HEK293 (cell line): ENCODE data around the gene PPARG.
A peak's percentile ranks its signal among the peaks of the same experiment; 100 is the strongest.

Source experiments
- CTCF ChIA-PET: fragments of 350-600 bp; formaldehyde crosslinking; extraction: SDS; loops from one replicate; lab custom pipeline; 2021; ENCODE audit warnings: antibody characterized with exemption; lab: Yijun Ruan, JAX
- POLR2A ChIA-PET: fragments of 300-600 bp; formaldehyde crosslinking; extraction: SDS; loops from one replicate; lab custom pipeline; 2020; ENCODE audit warnings: antibody characterized with exemption, inconsistent platforms; lab: Yijun Ruan, JAX
- H3K27ac ChIP-seq: fragments of 200-500 bp; sonication (Bioruptor generic); 2 replicates; pipeline ENCODE4 v1.5.1; 2014; ENCODE audit warnings: low read depth, low read length, control low read depth, inconsistent platforms; ENCODE audit errors: extremely low read depth
- H3K36me3 ChIP-seq, 2 experiments: fragments of 200-500 bp in 1 of 2; sonication (Bioruptor generic) in 1 of 2; 1 replicate in 1 of 2; 2 replicates in 1 of 2; pipeline ENCODE4 v1.5.1; 2014 to 2017; ENCODE audit warnings: inconsistent platforms in 2 of 2, low read length in 2 of 2; ENCODE audit not compliant: control insufficient read depth in 2 of 2, insufficient read depth in 1 of 2
- H3K4me1 ChIP-seq: fragments of 200-500 bp; sonication (Bioruptor generic); 2 replicates; pipeline ENCODE4 v1.5.1; 2014; ENCODE audit warnings: mild to moderate bottlenecking, low read length, inconsistent platforms; ENCODE audit not compliant: control insufficient read depth, insufficient read depth
- H3K4me3 ChIP-seq: 2 replicates; pipeline ENCODE4 v1.5.1; 2011; ENCODE audit warnings: low read depth, mild to moderate bottlenecking, control low read depth, low read length, moderate library complexity
- H3K9me3 ChIP-seq: fragments of 200-500 bp; sonication (Bioruptor generic); 2 replicates; pipeline ENCODE4 v1.5.1; 2014; ENCODE audit warnings: low read depth, low read length, inconsistent platforms; ENCODE audit not compliant: control insufficient read depth, insufficient read depth
- GFI1B ChIP-seq: fragments of 450-650 bp; formaldehyde crosslinking; IDR thresholded peaks from 2 replicates; pipeline ENCODE4 v1.5.1; 2016; ENCODE audit warnings: missing biosample characterization, missing genetic modification characterization
- KLF7 ChIP-seq: fragments of 450-650 bp; formaldehyde crosslinking; IDR thresholded peaks from 2 replicates; pipeline ENCODE4 v1.5.1; 2016; ENCODE audit warnings: missing biosample characterization, missing genetic modification characterization, borderline replicate concordance
- MZF1 ChIP-seq: fragments of 450-650 bp; formaldehyde crosslinking; IDR thresholded peaks from 2 replicates; pipeline ENCODE4 v1.5.1; 2017; ENCODE audit warnings: missing biosample characterization, missing genetic modification characterization, borderline replicate concordance
- REPIN1 ChIP-seq: fragments of 450-650 bp; formaldehyde crosslinking; IDR thresholded peaks from 2 replicates; pipeline ENCODE4 v1.5.1; 2017; ENCODE audit warnings: missing biosample characterization, missing genetic modification characterization, low read depth
- SCRT1 ChIP-seq: fragments of 450-650 bp; formaldehyde crosslinking; IDR thresholded peaks from 2 replicates; pipeline ENCODE4 v1.5.1; 2016; ENCODE audit warnings: missing biosample characterization, missing genetic modification characterization, borderline replicate concordance
- SETDB1 ChIP-seq: IDR thresholded peaks from one replicate; pipeline ENCODE4 v1.6.1; 2017; ENCODE audit warnings: mild to moderate bottlenecking, low read length, moderate library complexity, mixed read lengths; ENCODE audit not compliant: insufficient read length
- SP2 ChIP-seq: fragments of 450-650 bp; formaldehyde crosslinking; IDR thresholded peaks from 2 replicates; pipeline ENCODE4 v1.5.1; 2016; ENCODE audit warnings: missing biosample characterization, missing genetic modification characterization
- ZBTB17 ChIP-seq: fragments of 450-650 bp; formaldehyde crosslinking; IDR thresholded peaks from 2 replicates; pipeline ENCODE4 v1.5.1; 2016; ENCODE audit warnings: missing biosample characterization, missing genetic modification characterization
- ZBTB20 ChIP-seq: fragments of 450-650 bp; formaldehyde crosslinking; IDR thresholded peaks from 2 replicates; pipeline ENCODE4 v1.5.1; 2016; ENCODE audit warnings: missing biosample characterization, missing genetic modification characterization
- ZBTB8A ChIP-seq: fragments of 450-650 bp; formaldehyde crosslinking; IDR thresholded peaks from 2 replicates; pipeline ENCODE4 v1.5.1; 2016; ENCODE audit warnings: missing biosample characterization, missing genetic modification characterization
- ZIC2 ChIP-seq: fragments of 450-650 bp; formaldehyde crosslinking; IDR thresholded peaks from 2 replicates; pipeline ENCODE4 v1.5.1; 2016; ENCODE audit warnings: missing biosample characterization, missing genetic modification characterization
- ZNF169 ChIP-seq: fragments of 450-650 bp; formaldehyde crosslinking; IDR thresholded peaks from 2 replicates; pipeline ENCODE4 v1.5.1; 2016; ENCODE audit warnings: missing biosample characterization, missing genetic modification characterization
- ZNF19 ChIP-seq: fragments of 450-650 bp; formaldehyde crosslinking; IDR thresholded peaks from 2 replicates; pipeline ENCODE4; 2016; ENCODE audit warnings: missing biosample characterization, missing genetic modification characterization, low read depth
- ZNF24 ChIP-seq: fragments of 450-650 bp; formaldehyde crosslinking; IDR thresholded peaks from 2 replicates; pipeline ENCODE4 v1.5.1; 2016; ENCODE audit warnings: missing biosample characterization, missing genetic modification characterization
- ZNF274 ChIP-seq, 2 experiments: fragments of 200-500 bp in 1 of 2; fragments of 450-650 bp in 1 of 2; sonication (Bioruptor generic) in 1 of 2; formaldehyde crosslinking in 1 of 2; IDR thresholded peaks; 2 replicates each; pipeline versions ENCODE4 v1.5.1 to v1.6.1; 2014 to 2016; ENCODE audit warnings: borderline replicate concordance in 1 of 2, inconsistent platforms in 1 of 2, low read length in 1 of 2, missing biosample characterization in 1 of 2, missing genetic modification characterization in 1 of 2
- ZNF37A ChIP-seq: fragments of 450-650 bp; IDR thresholded peaks from 2 replicates; pipeline ENCODE4 v1.5.1; 2018; ENCODE audit warnings: missing biosample characterization, missing genetic modification characterization
- ZNF416 ChIP-seq: fragments of 450-650 bp; formaldehyde crosslinking; IDR thresholded peaks from 2 replicates; pipeline ENCODE4 v1.5.1; 2016; ENCODE audit warnings: missing biosample characterization, missing genetic modification characterization
- ZNF423 ChIP-seq: fragments of 450-650 bp; formaldehyde crosslinking; IDR thresholded peaks from 2 replicates; pipeline ENCODE4 v1.5.1; 2016; ENCODE audit warnings: missing biosample characterization, missing genetic modification characterization
- ZNF514 ChIP-seq: fragments of 450-650 bp; formaldehyde crosslinking; IDR thresholded peaks from 2 replicates; pipeline ENCODE4 v1.5.1; 2016; ENCODE audit warnings: missing biosample characterization, missing genetic modification characterization
- ZNF530 ChIP-seq: fragments of 450-650 bp; formaldehyde crosslinking; IDR thresholded peaks from 2 replicates; pipeline ENCODE4 v1.5.1; 2016; ENCODE audit warnings: low read depth, missing biosample characterization, missing genetic modification characterization
- ZNF600 ChIP-seq: fragments of 450-650 bp; formaldehyde crosslinking; IDR thresholded peaks from 2 replicates; pipeline ENCODE4 v1.5.1; 2016; ENCODE audit warnings: missing biosample characterization, missing genetic modification characterization
- ZNF624 ChIP-seq: fragments of 450-650 bp; formaldehyde crosslinking; IDR thresholded peaks from 2 replicates; pipeline ENCODE4 v1.5.1; 2017; ENCODE audit warnings: missing biosample characterization, missing genetic modification characterization
- ZNF707 ChIP-seq: fragments of 450-650 bp; formaldehyde crosslinking; IDR thresholded peaks from 2 replicates; pipeline ENCODE4 v1.5.1; 2016; ENCODE audit warnings: missing biosample characterization, missing genetic modification characterization
- TF ChIP-seq, protein P1 (sequence below): fragments of 450-650 bp; formaldehyde crosslinking; IDR thresholded peaks from 2 replicates; pipeline ENCODE4 v1.5.1; 2017; ENCODE audit warnings: missing biosample characterization, mild to moderate bottlenecking, missing genetic modification characterization, moderate library complexity
- TF ChIP-seq, protein P2 (sequence below): fragments of 450-650 bp; formaldehyde crosslinking; IDR thresholded peaks from 2 replicates; pipeline ENCODE4 v1.5.1; 2017; ENCODE audit warnings: missing biosample characterization, missing genetic modification characterization
- TF ChIP-seq, protein P3 (sequence below): fragments of 450-650 bp; formaldehyde crosslinking; IDR thresholded peaks from 2 replicates; pipeline ENCODE4 v1.5.1; 2016; ENCODE audit warnings: missing biosample characterization, missing genetic modification characterization
- TF ChIP-seq, protein P4 (sequence below): fragments of 450-650 bp; formaldehyde crosslinking; IDR thresholded peaks from 2 replicates; pipeline ENCODE4 v1.5.1; 2016; ENCODE audit warnings: missing biosample characterization, missing genetic modification characterization, low read depth
- TF ChIP-seq, protein P5 (sequence below): fragments of 450-650 bp; formaldehyde crosslinking; IDR thresholded peaks from 2 replicates; pipeline ENCODE4 v1.5.1; 2016; ENCODE audit warnings: missing biosample characterization, missing genetic modification characterization

Gene PPARG

DNA sequence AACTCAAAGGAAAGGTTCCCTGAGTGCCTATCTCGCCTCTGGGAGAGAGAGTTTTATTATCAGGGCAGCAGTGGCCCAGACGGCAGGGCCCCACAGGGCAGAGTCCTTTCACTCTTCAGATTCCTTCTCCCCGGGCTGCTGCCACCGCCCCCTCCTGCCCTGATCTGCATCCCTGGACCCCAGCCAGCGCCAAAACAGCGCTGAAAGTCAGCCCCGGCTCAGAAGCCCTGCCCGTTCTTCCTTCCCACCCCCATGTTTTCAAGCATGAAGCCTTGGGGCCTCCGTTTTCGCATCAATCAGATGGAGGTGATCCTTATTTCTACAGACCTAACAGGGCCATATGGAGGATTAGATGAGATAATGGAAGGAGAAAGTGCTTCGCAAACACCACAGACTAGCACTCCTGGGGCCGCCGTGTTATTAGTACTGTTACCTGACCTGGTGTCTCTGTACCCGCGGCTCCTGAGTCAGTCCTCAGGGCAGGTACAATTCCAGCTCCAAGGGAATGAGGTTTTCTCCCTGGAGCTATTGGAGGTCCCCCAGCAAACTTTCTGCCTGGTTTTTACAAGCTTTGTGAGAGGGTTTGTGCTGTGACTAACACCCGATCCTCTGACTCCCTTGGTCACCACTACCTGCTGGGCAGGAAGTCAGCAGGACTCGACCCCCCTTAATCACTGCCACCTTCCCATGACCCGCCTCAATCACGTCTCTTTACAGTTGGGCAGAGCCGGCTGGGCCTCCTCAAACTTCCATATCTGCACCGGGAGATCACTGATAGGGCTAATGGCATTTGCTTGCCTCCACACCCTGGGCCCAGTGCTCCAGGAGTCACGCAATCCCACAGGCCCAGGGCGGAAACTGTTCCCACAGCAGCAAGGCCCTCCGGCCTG, 156.0 kb downstream of the PPARG start:
- H3K9me3 ChIP-seq, result no peaks in the 10 kb centered on the region
- no peaks in the 10 kb centered on the region for H3K36me3 ChIP-seq
- H3K27ac ChIP-seq, result peak overlapping the region; percentile 49; the same call in 1 of the 2 replicates
- peaks cover 13% of the 10 kb centered on the region; the same call in 1 of the 2 replicates for H3K4me1 ChIP-seq
- POLR2A ChIA-PET, result no interaction called here
- CTCF ChIA-PET, result interaction anchor here (0.6 to 1.0 kb wide), 2 partner anchors 14 to 443 kb away, joined by 3 read pairs; no protein-coding TSS in a partner anchor
- no peak overlapping the region for H3K4me3 ChIP-seq
- TF ChIP-seq, protein P1, sequence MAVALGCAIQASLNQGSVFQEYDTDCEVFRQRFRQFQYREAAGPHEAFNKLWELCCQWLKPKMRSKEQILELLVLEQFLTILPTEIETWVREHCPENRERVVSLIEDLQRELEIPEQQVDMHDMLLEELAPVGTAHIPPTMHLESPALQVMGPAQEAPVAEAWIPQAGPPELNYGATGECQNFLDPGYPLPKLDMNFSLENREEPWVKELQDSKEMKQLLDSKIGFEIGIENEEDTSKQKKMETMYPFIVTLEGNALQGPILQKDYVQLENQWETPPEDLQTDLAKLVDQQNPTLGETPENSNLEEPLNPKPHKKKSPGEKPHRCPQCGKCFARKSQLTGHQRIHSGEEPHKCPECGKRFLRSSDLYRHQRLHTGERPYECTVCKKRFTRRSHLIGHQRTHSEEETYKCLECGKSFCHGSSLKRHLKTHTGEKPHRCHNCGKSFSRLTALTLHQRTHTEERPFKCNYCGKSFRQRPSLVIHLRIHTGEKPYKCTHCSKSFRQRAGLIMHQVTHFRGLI (tag by site-specific recombination), result peak; percentile 84
- TF ChIP-seq SCRT1 (tag by site-specific recombination) (no peak), SP2 (tag by site-specific recombination) (peak; percentile 31; the same call in 1 of the 2 replicates), ZBTB8A (peak; percentile 62), GFI1B (tag by site-specific recombination) (peak; percentile 60; the same call in 1 of the 2 replicates), ZIC2 (tag by site-specific recombination) (peak; percentile 94), ZNF169 (no peak), ZNF514 (tag by site-specific recombination) (no peak), ZNF423 (tag by site-specific recombination) (no peak), ZNF530 (tag by site-specific recombination) (no peak), ZBTB20 (tag by site-specific recombination) (peak; percentile 83), ZNF274 (IDR thresholded peaks at IDR 0.05; ENCODE audit: low read length) (no peak), ZNF274 (tag by site-specific recombination; IDR thresholded peaks at IDR 0.05; ENCODE audit: borderline replicate concordance) (no peak), MZF1 (tag by site-specific recombination) (no peak; the same call in 1 of the 2 replicates), ZNF707 (no peak), ZNF19 (tag by site-specific recombination) (no peak), KLF7 (tag by site-specific recombination) (no peak), ZBTB17 (peak; percentile 68), ZNF624 (tag by site-specific recombination) (no peak), ZNF416 (tag by site-specific recombination) (no peak), ZNF24 (tag by site-specific recombination) (no peak), ZNF37A (tag by site-specific recombination) (no peak), REPIN1 (no peak), SETDB1 (no peak), ZNF600 (tag by site-specific recombination) (peak; percentile 66)
- TF ChIP-seq, protein P2, sequence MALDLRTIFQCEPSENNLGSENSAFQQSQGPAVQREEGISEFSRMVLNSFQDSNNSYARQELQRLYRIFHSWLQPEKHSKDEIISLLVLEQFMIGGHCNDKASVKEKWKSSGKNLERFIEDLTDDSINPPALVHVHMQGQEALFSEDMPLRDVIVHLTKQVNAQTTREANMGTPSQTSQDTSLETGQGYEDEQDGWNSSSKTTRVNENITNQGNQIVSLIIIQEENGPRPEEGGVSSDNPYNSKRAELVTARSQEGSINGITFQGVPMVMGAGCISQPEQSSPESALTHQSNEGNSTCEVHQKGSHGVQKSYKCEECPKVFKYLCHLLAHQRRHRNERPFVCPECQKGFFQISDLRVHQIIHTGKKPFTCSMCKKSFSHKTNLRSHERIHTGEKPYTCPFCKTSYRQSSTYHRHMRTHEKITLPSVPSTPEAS (tag by site-specific recombination), result no peak
- TF ChIP-seq, protein P3, sequence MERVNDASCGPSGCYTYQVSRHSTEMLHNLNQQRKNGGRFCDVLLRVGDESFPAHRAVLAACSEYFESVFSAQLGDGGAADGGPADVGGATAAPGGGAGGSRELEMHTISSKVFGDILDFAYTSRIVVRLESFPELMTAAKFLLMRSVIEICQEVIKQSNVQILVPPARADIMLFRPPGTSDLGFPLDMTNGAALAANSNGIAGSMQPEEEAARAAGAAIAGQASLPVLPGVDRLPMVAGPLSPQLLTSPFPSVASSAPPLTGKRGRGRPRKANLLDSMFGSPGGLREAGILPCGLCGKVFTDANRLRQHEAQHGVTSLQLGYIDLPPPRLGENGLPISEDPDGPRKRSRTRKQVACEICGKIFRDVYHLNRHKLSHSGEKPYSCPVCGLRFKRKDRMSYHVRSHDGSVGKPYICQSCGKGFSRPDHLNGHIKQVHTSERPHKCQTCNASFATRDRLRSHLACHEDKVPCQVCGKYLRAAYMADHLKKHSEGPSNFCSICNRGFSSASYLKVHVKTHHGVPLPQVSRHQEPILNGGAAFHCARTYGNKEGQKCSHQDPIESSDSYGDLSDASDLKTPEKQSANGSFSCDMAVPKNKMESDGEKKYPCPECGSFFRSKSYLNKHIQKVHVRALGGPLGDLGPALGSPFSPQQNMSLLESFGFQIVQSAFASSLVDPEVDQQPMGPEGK (tag by site-specific recombination), result no peak
- TF ChIP-seq, protein P4, sequence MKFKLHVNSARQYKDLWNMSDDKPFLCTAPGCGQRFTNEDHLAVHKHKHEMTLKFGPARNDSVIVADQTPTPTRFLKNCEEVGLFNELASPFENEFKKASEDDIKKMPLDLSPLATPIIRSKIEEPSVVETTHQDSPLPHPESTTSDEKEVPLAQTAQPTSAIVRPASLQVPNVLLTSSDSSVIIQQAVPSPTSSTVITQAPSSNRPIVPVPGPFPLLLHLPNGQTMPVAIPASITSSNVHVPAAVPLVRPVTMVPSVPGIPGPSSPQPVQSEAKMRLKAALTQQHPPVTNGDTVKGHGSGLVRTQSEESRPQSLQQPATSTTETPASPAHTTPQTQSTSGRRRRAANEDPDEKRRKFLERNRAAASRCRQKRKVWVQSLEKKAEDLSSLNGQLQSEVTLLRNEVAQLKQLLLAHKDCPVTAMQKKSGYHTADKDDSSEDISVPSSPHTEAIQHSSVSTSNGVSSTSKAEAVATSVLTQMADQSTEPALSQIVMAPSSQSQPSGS (tag by site-specific recombination), result no peak
- TF ChIP-seq, protein P5, sequence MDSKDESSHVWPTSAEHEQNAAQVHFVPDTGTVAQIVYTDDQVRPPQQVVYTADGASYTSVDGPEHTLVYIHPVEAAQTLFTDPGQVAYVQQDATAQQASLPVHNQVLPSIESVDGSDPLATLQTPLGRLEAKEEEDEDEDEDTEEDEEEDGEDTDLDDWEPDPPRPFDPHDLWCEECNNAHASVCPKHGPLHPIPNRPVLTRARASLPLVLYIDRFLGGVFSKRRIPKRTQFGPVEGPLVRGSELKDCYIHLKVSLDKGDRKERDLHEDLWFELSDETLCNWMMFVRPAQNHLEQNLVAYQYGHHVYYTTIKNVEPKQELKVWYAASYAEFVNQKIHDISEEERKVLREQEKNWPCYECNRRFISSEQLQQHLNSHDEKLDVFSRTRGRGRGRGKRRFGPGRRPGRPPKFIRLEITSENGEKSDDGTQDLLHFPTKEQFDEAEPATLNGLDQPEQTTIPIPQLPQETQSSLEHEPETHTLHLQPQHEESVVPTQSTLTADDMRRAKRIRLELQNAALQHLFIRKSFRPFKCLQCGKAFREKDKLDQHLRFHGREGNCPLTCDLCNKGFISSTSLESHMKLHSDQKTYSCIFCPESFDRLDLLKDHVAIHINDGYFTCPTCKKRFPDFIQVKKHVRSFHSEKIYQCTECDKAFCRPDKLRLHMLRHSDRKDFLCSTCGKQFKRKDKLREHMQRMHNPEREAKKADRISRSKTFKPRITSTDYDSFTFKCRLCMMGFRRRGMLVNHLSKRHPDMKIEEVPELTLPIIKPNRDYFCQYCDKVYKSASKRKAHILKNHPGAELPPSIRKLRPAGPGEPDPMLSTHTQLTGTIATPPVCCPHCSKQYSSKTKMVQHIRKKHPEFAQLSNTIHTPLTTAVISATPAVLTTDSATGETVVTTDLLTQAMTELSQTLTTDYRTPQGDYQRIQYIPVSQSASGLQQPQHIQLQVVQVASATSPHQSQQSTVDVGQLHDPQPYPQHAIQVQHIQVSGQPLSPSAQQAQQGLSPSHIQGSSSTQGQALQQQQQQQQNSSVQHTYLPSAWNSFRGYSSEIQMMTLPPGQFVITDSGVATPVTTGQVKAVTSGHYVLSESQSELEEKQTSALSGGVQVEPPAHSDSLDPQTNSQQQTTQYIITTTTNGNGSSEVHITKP (tag by site-specific recombination), result peak; percentile 83
